Activated naive CD4-positive, alpha-beta T cell treated with anti-CD3 and anti-CD28 coated beads, Interleukin-2, amount 10 ng/mL, durations not matched to agents 7 days and 5 days (primary cell): ENCODE data around the gene LHFPL3.

Experiments
- CTCF ChIA-PET: fragments of 350-600 bp; sonication (Branson Sonifier 250); formaldehyde crosslinking; loops from one replicate; lab custom pipeline; 2021; ENCODE audit warnings: antibody characterized with exemption; lab: Charles Lee
- DNase-seq: peaks from one replicate; pipeline ENCODE4 v3.0.0-alpha.2; 2020
- H3K27ac Mint-ChIP-seq: one replicate; pipeline ENCODE4 v1.8.0; 2021; ENCODE audit warnings: mild to moderate bottlenecking, moderate library complexity, mixed read lengths
- H3K27me3 Mint-ChIP-seq: one replicate; pipeline ENCODE4 v1.8.0; 2021; ENCODE audit warnings: mild to moderate bottlenecking, mixed read lengths
- H3K36me3 Mint-ChIP-seq: one replicate; pipeline ENCODE4 v1.8.0; 2021; ENCODE audit warnings: mixed read lengths
- H3K4me1 Mint-ChIP-seq: one replicate; pipeline ENCODE4 v1.8.0; 2021; ENCODE audit warnings: mixed read lengths
- H3K4me3 Mint-ChIP-seq: one replicate; pipeline ENCODE4 v1.8.0; 2021; ENCODE audit warnings: mild to moderate bottlenecking, moderate library complexity, mixed read lengths
- H3K9me3 Mint-ChIP-seq: one replicate; pipeline ENCODE4 v1.8.0; 2021; ENCODE audit warnings: mixed read lengths

The LHFPL3 gene

GRCh38 chr7:104341546-104341945 is 13.1 kb downstream of the LHFPL3 start:
- Mint-ChIP-seq H3K27ac (no peak overlapping the region), H3K27me3 (peaks cover 3% of the 10 kb centered on the region), H3K4me3 (no peak overlapping the region), H3K36me3 (no peaks in the 10 kb centered on the region), H3K9me3 (no peaks in the 10 kb centered on the region), H3K4me1 (no peaks in the 10 kb centered on the region)
- CTCF ChIA-PET: no interaction called here
- no peak for DNase-seq

DNA sequence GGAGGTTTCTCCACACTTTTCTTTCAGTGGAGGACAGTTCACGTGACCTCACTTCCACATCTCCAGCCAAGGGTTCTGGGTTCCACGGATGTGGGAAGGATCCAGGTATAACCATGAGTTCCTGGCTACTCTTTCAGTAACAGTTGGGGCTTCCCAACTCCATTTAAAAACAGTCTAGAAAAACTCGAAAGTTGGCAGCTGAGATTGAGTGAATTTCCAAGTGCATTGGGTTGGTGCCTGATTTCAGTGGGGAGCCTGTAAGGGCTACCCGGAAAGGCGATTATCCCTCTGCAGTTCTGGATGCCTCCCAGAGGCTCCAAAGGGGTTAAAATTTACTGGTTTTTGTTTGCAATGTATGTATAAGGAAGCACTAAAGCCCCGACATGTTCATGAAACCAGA is 24.3 kb downstream of the LHFPL3 start:
- Mint-ChIP-seq H3K36me3 (no peaks in the 10 kb centered on the region), H3K4me1 (no peaks in the 10 kb centered on the region), H3K27ac (no peak overlapping the region), H3K9me3 (no peaks in the 10 kb centered on the region), H3K4me3 (no peak overlapping the region), H3K27me3 (no peaks in the 10 kb centered on the region)
- no peak for DNase-seq
- CTCF ChIA-PET: no interaction called here

- H3K36me3 Mint-ChIP-seq: no peaks in the 10 kb centered on the region
- CTCF ChIA-PET: no interaction called here
- H3K9me3 Mint-ChIP-seq: no peaks in the 10 kb centered on the region
- no peak overlapping the region for H3K27ac Mint-ChIP-seq
- no peaks in the 10 kb centered on the region for H3K27me3 Mint-ChIP-seq
- no peak overlapping the region for H3K4me3 Mint-ChIP-seq
- DNase-seq: no peak
- H3K4me1 Mint-ChIP-seq: no peaks in the 10 kb centered on the region
These were observed 28.8 kb downstream of the LHFPL3 start for GRCh38 chr7:104357166-104357565.

GRCh38 chr7:104358446-104359132 is 30.2 kb downstream of the LHFPL3 start:
- Mint-ChIP-seq H3K4me1 (no peaks in the 10 kb centered on the region), H3K27ac (no peak overlapping the region), H3K27me3 (no peaks in the 10 kb centered on the region), H3K9me3 (no peaks in the 10 kb centered on the region), H3K4me3 (no peak overlapping the region), H3K36me3 (no peaks in the 10 kb centered on the region)
- DNase-seq: no peak
- CTCF ChIA-PET: no interaction called here

GRCh38 chr7:104362756-104363155 is 34.4 kb downstream of the LHFPL3 start:
- CTCF ChIA-PET: no interaction called here
- H3K27ac Mint-ChIP-seq: no peak overlapping the region

DNA sequence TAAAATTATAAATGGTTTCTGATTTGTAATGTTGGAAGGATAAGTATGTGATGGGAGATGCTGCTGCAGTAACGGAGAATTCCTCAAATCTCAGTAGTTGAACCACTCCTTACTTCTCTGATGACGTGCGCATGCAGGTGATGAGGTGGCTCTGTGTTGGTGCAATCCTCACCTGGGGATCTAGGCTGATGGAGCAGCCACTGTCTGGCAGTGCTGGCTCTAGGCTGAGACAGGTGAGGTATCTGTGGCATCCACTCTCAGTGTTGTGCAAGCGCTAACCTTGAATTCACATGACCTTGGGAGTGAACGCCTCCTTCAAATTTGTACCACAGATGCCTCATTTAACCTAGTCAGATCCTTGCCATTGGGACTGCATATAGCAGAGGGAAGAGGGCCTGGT is 35.0 kb downstream of the LHFPL3 start:
- no peak for DNase-seq
- H3K27ac Mint-ChIP-seq: no peak overlapping the region
- H3K9me3 Mint-ChIP-seq: peaks cover 1% of the 10 kb centered on the region
- no peak overlapping the region for H3K4me3 Mint-ChIP-seq
- no peaks in the 10 kb centered on the region for H3K4me1 Mint-ChIP-seq
- CTCF ChIA-PET: no interaction called here
- no peaks in the 10 kb centered on the region for H3K27me3 Mint-ChIP-seq
- no peaks in the 10 kb centered on the region for H3K36me3 Mint-ChIP-seq

More at GRCh38 chr7:104362756-104363155, 34.4 kb downstream of the LHFPL3 start:
- Mint-ChIP-seq H3K4me1 (no peaks in the 10 kb centered on the region), H3K27me3 (no peaks in the 10 kb centered on the region), H3K36me3 (no peaks in the 10 kb centered on the region), H3K4me3 (no peak overlapping the region), H3K9me3 (peaks cover 1% of the 10 kb centered on the region)
- DNase-seq: no peak

DNA sequence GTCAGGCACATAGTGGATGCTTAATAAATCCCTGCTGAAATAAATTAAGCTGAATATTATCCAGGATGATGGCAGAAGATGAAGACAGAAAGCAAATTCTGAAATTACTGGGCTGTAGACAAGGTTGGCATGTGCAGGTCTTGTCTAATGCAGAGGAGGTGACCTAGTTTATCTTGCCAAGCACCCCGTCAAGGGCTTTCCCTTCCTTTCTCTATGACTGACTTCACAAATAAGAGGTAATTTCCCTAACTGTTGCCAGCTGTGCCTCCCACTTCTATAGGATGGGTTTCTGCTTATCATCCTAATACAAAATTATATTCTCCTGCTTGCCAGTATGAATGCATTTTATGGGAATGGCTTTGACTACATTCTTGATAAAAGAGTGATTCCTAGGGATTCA is 38.0 kb downstream of the LHFPL3 start:
- no peaks in the 10 kb centered on the region for H3K4me1 Mint-ChIP-seq
- CTCF ChIA-PET: no interaction called here
- peaks cover 3% of the 10 kb centered on the region for H3K27me3 Mint-ChIP-seq
- no peak for DNase-seq
- no peak overlapping the region for H3K4me3 Mint-ChIP-seq
- H3K27ac Mint-ChIP-seq: no peak overlapping the region
- no peaks in the 10 kb centered on the region for H3K36me3 Mint-ChIP-seq
- H3K9me3 Mint-ChIP-seq: peaks cover 1% of the 10 kb centered on the region

DNA sequence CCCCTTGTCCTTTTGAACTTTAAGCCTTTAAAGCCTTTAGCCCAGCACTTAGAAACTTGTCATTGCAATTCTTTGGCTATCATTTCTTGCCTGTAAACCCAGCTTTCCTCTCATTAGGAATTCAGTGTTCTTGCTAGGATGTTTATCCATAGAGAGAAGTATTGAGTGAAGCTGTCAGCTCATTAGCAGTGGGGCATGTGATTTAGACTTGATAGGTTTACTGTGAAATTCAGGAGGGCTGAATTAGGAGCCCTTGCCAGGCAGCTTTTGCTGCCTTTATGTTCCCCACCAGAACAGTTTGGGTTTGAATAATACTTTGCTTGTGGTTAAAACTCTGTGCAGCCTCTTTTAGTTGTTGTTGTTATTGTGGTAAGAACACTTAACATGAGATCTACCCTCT is 39.5 kb downstream of the LHFPL3 start:
- Mint-ChIP-seq H3K9me3 (peaks cover 1% of the 10 kb centered on the region), H3K4me1 (no peaks in the 10 kb centered on the region)

GRCh38 chr7:104371216-104371979 is 43.0 kb downstream of the LHFPL3 start:
- no peaks in the 10 kb centered on the region for H3K4me1 Mint-ChIP-seq
- peaks cover 3% of the 10 kb centered on the region for H3K27me3 Mint-ChIP-seq
- CTCF ChIA-PET: interaction anchor here (0.6 kb wide), 1 partner anchor 42 kb away, joined by 3 read pairs; no protein-coding TSS in a partner anchor
- no peak for DNase-seq
- no peak overlapping the region for H3K4me3 Mint-ChIP-seq
- H3K9me3 Mint-ChIP-seq: no peaks in the 10 kb centered on the region
- H3K36me3 Mint-ChIP-seq: no peaks in the 10 kb centered on the region
- no peak overlapping the region for H3K27ac Mint-ChIP-seq

More for the DNA sequence above, 39.5 kb downstream of the LHFPL3 start:
- H3K4me3 Mint-ChIP-seq: no peak overlapping the region
- H3K27ac Mint-ChIP-seq: no peak overlapping the region
- DNase-seq: no peak
- H3K27me3 Mint-ChIP-seq: peaks cover 3% of the 10 kb centered on the region
- H3K36me3 Mint-ChIP-seq: no peaks in the 10 kb centered on the region
- CTCF ChIA-PET: no interaction called here

DNA sequence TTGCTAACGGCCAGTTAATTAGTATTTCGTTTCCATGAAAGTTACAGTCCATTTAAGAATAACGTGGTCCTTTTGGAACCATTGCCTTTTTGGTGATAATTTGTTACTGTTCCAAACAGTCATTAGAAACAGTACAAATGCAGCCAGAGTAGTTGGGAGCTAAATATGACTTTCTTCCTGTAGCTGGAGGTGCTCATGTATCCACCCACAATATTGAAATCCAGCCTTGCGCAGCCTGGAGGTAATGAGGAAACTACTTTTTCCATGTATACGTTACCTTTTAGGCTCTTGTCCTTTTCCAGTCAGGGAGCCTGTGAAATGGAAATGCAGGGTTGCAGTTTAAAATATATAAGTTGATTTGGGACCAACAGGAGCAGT is 43.6 kb downstream of the LHFPL3 start:
- Mint-ChIP-seq H3K9me3 (no peaks in the 10 kb centered on the region), H3K4me1 (no peaks in the 10 kb centered on the region)
- CTCF ChIA-PET: no interaction called here

GRCh38 chr7:104382616-104383015 is 54.2 kb downstream of the LHFPL3 start:
- DNase-seq: no peak
- Mint-ChIP-seq H3K36me3 (no peaks in the 10 kb centered on the region), H3K9me3 (no peaks in the 10 kb centered on the region), H3K4me3 (no peak overlapping the region), H3K27me3 (no peaks in the 10 kb centered on the region), H3K4me1 (no peaks in the 10 kb centered on the region), H3K27ac (no peak overlapping the region)
- CTCF ChIA-PET: no interaction called here

More for the DNA sequence above, 43.6 kb downstream of the LHFPL3 start:
- Mint-ChIP-seq H3K27me3 (peaks cover 3% of the 10 kb centered on the region), H3K36me3 (no peaks in the 10 kb centered on the region), H3K4me3 (no peak overlapping the region), H3K27ac (no peak overlapping the region)
- no peak for DNase-seq

DNA sequence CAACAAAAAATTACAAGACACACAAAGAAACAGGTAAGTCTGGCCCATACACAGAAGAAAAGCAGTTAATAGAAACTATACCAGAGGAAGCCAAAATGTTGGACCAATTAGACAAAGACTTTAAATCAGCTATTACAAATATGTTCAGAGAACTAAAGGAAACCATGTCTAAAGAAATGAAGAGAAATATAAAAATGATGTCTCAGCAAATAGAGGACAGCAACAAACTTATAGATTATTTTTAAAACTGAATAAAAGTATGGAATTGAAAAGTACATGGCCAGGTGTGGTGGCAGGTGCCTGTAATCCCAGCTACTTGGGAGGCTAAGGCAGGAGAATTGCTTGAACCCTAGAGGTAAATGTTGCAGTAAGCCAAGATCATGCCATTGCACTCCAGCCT is 58.5 kb downstream of the LHFPL3 start:
- DNase-seq: no peak
- CTCF ChIA-PET: no interaction called here

DNA sequence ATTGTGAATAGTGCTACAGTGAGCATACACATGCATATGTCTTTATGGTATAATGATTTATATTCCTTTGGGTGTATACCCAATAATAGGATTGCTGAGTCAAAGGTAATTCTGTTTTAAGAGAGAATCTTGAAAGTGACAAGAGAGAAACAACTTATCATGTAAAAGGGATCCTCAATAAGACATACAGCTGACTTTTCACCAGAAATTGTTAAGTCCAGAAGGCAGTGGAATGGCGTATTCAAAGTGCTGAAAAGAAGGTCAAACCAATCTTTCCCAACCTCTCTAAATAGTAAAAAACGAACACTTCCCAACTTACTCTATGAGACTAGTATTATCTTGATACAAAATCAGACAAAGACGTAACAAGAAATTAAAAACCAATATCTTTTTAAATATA is 59.8 kb downstream of the LHFPL3 start:
- Mint-ChIP-seq H3K9me3 (peaks cover 7% of the 10 kb centered on the region), H3K36me3 (no peaks in the 10 kb centered on the region), H3K4me1 (no peaks in the 10 kb centered on the region), H3K27me3 (no peaks in the 10 kb centered on the region), H3K4me3 (no peak overlapping the region), H3K27ac (no peak overlapping the region)
- no peak for DNase-seq
- CTCF ChIA-PET: no interaction called here

More for the DNA sequence above, 58.5 kb downstream of the LHFPL3 start:
- Mint-ChIP-seq H3K9me3 (peaks cover 7% of the 10 kb centered on the region), H3K27ac (no peak overlapping the region), H3K4me1 (no peaks in the 10 kb centered on the region), H3K36me3 (no peaks in the 10 kb centered on the region), H3K27me3 (no peaks in the 10 kb centered on the region), H3K4me3 (no peak overlapping the region)

GRCh38 chr7:104395162-104395561 is 66.8 kb downstream of the LHFPL3 start:
- H3K27ac Mint-ChIP-seq: no peak overlapping the region
- H3K27me3 Mint-ChIP-seq: no peaks in the 10 kb centered on the region
- H3K4me3 Mint-ChIP-seq: no peak overlapping the region
- DNase-seq: no peak
- H3K9me3 Mint-ChIP-seq: no peaks in the 10 kb centered on the region
- CTCF ChIA-PET: no interaction called here
- no peaks in the 10 kb centered on the region for H3K4me1 Mint-ChIP-seq
- H3K36me3 Mint-ChIP-seq: no peaks in the 10 kb centered on the region

DNA sequence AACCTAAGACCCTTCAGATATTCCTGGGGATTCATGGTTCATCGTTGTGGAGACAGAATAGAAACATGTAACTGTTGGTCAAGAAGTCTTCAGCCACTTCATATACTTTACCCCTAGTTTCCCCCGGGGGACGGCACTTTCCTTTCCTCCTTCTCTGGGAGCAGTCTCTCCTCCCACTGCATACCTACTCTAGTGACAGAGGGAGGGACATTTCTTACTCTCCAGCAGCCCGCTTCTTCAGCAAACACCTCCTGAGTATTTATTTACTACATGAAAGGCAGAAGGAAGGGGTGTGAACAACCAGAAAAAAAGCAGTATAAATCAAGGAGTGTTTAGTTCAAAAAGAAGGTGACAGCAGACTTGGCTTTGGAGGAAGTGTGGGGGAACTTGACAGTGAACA is 69.0 kb downstream of the LHFPL3 start:
- Mint-ChIP-seq H3K27me3 (no peaks in the 10 kb centered on the region), H3K9me3 (no peaks in the 10 kb centered on the region), H3K36me3 (no peaks in the 10 kb centered on the region), H3K4me1 (no peaks in the 10 kb centered on the region), H3K27ac (no peak overlapping the region), H3K4me3 (no peak overlapping the region)
- CTCF ChIA-PET: no interaction called here
- no peak for DNase-seq
